GM12878 (cell line): ENCODE data around the gene HMGN5. TPM values are rescaled to one million over a fixed set of nuclear protein-coding genes. Genes with fewer than 3 reads are reported as not detected.

Source experiments
- ATF7 ChIP-seq: fragments of 450-650 bp; IDR thresholded peaks from 2 replicates; pipeline ENCODE4 v1.6.1; 2016; ENCODE audit warnings: low read depth, mild to moderate bottlenecking
- CHD2 ChIP-seq: IDR thresholded peaks from 2 replicates; pipeline ENCODE4 v1.6.1; 2011; ENCODE audit warnings: low read depth, low read length, improper control_type of control experiment, borderline replicate concordance
- IKZF1 ChIP-seq: fragments of 450-650 bp; conservative IDR thresholded peaks from 2 replicates; pipeline ENCODE4 v1.6.1; 2017; ENCODE audit warnings: antibody characterized with exemption, mild to moderate bottlenecking
- POLR2AphosphoS5 ChIP-seq: IDR thresholded peaks from 2 replicates; pipeline ENCODE4 v1.6.1; 2011; ENCODE audit warnings: mild to moderate bottlenecking, low read length, inconsistent platforms
- POU2F2 ChIP-seq: IDR thresholded peaks from 3 replicates; pipeline ENCODE4 v1.6.1; 2011; ENCODE audit warnings: low read depth, mild to moderate bottlenecking, low read length, borderline replicate concordance
- RAD51 ChIP-seq: fragments of 450-650 bp; IDR thresholded peaks from 2 replicates; pipeline ENCODE4 v1.6.1; 2016; ENCODE audit warnings: moderate library complexity, mild to moderate bottlenecking, inconsistent platforms
- RELB ChIP-seq: fragments of 450-650 bp; IDR thresholded peaks from 2 replicates; pipeline ENCODE4 v1.6.1; 2017; ENCODE audit warnings: low read depth, mild to moderate bottlenecking, moderate library complexity
- SPI1 ChIP-seq: IDR thresholded peaks from 2 replicates; pipeline ENCODE4 v1.6.1; 2011; ENCODE audit warnings: low read depth, mild to moderate bottlenecking, low read length, moderate library complexity, borderline replicate concordance; ENCODE audit not compliant: insufficient read depth
- TCF12 ChIP-seq: IDR thresholded peaks from 2 replicates; pipeline ENCODE4 v1.6.1; 2011; ENCODE audit warnings: low read depth, mild to moderate bottlenecking, low read length
- TCF7 ChIP-seq: IDR thresholded peaks from 2 replicates; pipeline ENCODE4 v1.6.1; 2014; ENCODE audit warnings: antibody characterized with exemption, borderline replicate concordance
- USF2 ChIP-seq: IDR thresholded peaks from 2 replicates; pipeline ENCODE4 v1.6.1; 2011; ENCODE audit warnings: low read depth, low read length, improper control_type of control experiment, borderline replicate concordance
- YY1 ChIP-seq: IDR thresholded peaks from 2 replicates; pipeline ENCODE4 v1.6.1; 2011; ENCODE audit warnings: low read depth, mild to moderate bottlenecking, low read length
- ZNF384 ChIP-seq: IDR thresholded peaks from 2 replicates; pipeline ENCODE4 v1.6.1; 2012; ENCODE audit warnings: low read depth, mild to moderate bottlenecking, low read length, improper control_type of control experiment, borderline replicate concordance
- polyA plus RNA-seq, 11 experiments: library from polyadenylated mRNA; depleted of rRNA in 4 of 11; unstranded in 6 of 11; stranded (reverse) in 5 of 11; fragments of >200 nt; fragmentation: Nextera tagmentation in 4 of 11; fragmentation: Illumina TruSeq in 1 of 11; extraction: Ambion mirVana in 4 of 11; extraction: Trizol in 1 of 11; gene quantifications; 1 replicate in 1 of 11; 2 replicates in 10 of 11; pipeline versions ENCODE4 v1.2.1 to v1.2.3, GENCODE V29; 2011 to 2016; ENCODE audit warnings: inconsistent platforms in 2 of 11, missing spikeins in 2 of 11, low read depth in 1 of 11
- total RNA-seq, 4 experiments: library from RNA; depleted of rRNA in 3 of 4; stranded (reverse); fragments of >200 nt in 3 of 4; fragmentation: Illumina TruSeq in 1 of 4; extraction: Trizol in 1 of 4; gene quantifications; 2 replicates each; pipeline versions ENCODE4 v1.2.1 to v1.2.3, GENCODE V29; 2013 to 2021
- TF ChIP-seq, protein P1 (sequence below): fragments of 450-650 bp; IDR thresholded peaks from 2 replicates; pipeline ENCODE4 v1.6.1; 2016; ENCODE audit warnings: mild to moderate bottlenecking, moderate library complexity, borderline replicate concordance

Gene HMGN5
- total and polyA plus RNA-seq, 10 of the 15 experiments (the other 5 are each of a cell fraction or from before 2014, with no cell fraction given) = 3.5 to 93.6 (median 29.7) TPM

- TF ChIP-seq, protein P1, sequence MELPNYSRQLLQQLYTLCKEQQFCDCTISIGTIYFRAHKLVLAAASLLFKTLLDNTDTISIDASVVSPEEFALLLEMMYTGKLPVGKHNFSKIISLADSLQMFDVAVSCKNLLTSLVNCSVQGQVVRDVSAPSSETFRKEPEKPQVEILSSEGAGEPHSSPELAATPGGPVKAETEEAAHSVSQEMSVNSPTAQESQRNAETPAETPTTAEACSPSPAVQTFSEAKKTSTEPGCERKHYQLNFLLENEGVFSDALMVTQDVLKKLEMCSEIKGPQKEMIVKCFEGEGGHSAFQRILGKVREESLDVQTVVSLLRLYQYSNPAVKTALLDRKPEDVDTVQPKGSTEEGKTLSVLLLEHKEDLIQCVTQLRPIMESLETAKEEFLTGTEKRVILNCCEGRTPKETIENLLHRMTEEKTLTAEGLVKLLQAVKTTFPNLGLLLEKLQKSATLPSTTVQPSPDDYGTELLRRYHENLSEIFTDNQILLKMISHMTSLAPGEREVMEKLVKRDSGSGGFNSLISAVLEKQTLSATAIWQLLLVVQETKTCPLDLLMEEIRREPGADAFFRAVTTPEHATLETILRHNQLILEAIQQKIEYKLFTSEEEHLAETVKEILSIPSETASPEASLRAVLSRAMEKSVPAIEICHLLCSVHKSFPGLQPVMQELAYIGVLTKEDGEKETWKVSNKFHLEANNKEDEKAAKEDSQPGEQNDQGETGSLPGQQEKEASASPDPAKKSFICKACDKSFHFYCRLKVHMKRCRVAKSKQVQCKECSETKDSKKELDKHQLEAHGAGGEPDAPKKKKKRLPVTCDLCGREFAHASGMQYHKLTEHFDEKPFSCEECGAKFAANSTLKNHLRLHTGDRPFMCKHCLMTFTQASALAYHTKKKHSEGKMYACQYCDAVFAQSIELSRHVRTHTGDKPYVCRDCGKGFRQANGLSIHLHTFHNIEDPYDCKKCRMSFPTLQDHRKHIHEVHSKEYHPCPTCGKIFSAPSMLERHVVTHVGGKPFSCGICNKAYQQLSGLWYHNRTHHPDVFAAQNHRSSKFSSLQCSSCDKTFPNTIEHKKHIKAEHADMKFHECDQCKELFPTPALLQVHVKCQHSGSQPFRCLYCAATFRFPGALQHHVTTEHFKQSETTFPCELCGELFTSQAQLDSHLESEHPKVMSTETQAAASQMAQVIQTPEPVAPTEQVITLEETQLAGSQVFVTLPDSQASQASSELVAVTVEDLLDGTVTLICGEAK = peak; percentile 50; the same call in 1 of the 2 replicates
- peak; percentile 52; the same call in 1 of the 2 replicates for TF ChIP-seq YY1
- TF ChIP-seq RAD51 = peak; percentile 23; the same call in 1 of the 2 replicates
- TF ChIP-seq USF2 = no peak
- peak; percentile 64 for TF ChIP-seq POLR2AphosphoS5
- TF ChIP-seq CHD2 = peak; percentile 65; the same call in 1 of the 2 replicates
- peak; percentile 47; the same call in 1 of the 2 replicates for TF ChIP-seq TCF12
- TF ChIP-seq RELB = peak; percentile 69; the same call in 1 of the 2 replicates
- TF ChIP-seq POU2F2 = peak; percentile 87; the same call in 2 of the 3 replicates
- TF ChIP-seq ATF7 = peak; percentile 55; the same call in 1 of the 2 replicates
- 0 out of 2 replicates have a peak, but pooled peaks have one; percentile 9 for TF ChIP-seq SPI1
- no peak for TF ChIP-seq TCF7
- TF ChIP-seq IKZF1 = peak; percentile 16; the same call in 1 of the 2 replicates
- TF ChIP-seq ZNF384 = peak; percentile 33; the same call in 1 of the 2 replicates
- TF ChIP-seq, all 136 proteins: peak for 16
Measured at GRCh38 chrX:81201671-81202455, at the start of gene HMGN5, which contains the start of gene SH3BGRL (continued).
